GM10248 (cell line): Measurements from ENCODE around the gene MCM3.

Experiments
- CTCF ChIA-PET: fragments of 300-600 bp; sonication (Branson Sonifier 250); formaldehyde crosslinking; extraction: SDS; loops from one replicate; lab custom pipeline; 2021; ENCODE audit warnings: antibody characterized with exemption; lab: Yijun Ruan, JAX
- POLR2A ChIA-PET: fragments of 350-650 bp; sonication (Branson Sonifier 250); formaldehyde crosslinking; extraction: SDS; loops from one replicate; lab custom pipeline; 2020; ENCODE audit warnings: antibody characterized with exemption; lab: Yijun Ruan, JAX
- DNase-seq: peaks from one replicate; pipeline ENCODE4 v3.0.0; 2012; ENCODE audit errors: extremely low spot score
- TF ChIP-seq, protein P1 (sequence below): IDR thresholded peaks from 2 replicates; pipeline ENCODE4 v1.5.1; 2012; ENCODE audit warnings: mild to moderate bottlenecking, low read depth; ENCODE audit errors: extremely low read depth, missing control alignments, control extremely low read depth

Gene MCM3

DNA sequence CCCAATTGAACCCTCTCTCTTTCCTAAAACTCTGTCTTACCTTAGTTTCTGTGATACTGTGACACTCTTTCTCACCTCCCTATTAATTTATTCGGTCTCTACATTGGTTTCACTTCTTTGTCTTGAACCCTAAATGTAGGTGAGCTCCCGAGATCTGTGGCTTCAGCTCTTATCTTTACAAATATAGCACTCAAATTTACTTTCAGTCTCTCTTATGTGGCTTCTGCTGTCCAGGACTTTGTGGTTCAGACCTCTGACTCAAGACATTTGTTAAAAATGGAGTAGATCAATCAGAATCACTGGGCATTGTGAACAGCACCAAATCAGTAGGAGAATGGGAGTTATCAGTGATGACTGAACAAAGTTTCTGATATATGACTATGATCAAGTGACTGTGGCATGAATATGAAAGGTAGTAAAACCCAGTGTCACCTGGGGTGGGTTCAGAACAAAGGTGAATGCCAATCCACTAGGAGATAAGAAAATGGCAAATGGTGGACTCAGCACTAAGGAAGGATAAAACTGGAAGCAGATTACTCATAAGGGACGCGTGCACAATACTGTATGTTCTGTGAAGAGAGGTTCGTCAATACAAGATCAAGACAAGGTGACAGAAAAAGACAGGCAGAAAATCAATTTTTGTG, 67.5 kb downstream of the MCM3 start:
- TF ChIP-seq, protein P1, sequence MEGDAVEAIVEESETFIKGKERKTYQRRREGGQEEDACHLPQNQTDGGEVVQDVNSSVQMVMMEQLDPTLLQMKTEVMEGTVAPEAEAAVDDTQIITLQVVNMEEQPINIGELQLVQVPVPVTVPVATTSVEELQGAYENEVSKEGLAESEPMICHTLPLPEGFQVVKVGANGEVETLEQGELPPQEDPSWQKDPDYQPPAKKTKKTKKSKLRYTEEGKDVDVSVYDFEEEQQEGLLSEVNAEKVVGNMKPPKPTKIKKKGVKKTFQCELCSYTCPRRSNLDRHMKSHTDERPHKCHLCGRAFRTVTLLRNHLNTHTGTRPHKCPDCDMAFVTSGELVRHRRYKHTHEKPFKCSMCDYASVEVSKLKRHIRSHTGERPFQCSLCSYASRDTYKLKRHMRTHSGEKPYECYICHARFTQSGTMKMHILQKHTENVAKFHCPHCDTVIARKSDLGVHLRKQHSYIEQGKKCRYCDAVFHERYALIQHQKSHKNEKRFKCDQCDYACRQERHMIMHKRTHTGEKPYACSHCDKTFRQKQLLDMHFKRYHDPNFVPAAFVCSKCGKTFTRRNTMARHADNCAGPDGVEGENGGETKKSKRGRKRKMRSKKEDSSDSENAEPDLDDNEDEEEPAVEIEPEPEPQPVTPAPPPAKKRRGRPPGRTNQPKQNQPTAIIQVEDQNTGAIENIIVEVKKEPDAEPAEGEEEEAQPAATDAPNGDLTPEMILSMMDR: no peak
- DNase-seq: no peak
- ChIA-PET POLR2A (no interaction called here), CTCF (interaction anchor here (1.3 kb wide), 1 partner anchor 13 kb away, joined by 3 read pairs; no protein-coding TSS in a partner anchor)

DNA sequence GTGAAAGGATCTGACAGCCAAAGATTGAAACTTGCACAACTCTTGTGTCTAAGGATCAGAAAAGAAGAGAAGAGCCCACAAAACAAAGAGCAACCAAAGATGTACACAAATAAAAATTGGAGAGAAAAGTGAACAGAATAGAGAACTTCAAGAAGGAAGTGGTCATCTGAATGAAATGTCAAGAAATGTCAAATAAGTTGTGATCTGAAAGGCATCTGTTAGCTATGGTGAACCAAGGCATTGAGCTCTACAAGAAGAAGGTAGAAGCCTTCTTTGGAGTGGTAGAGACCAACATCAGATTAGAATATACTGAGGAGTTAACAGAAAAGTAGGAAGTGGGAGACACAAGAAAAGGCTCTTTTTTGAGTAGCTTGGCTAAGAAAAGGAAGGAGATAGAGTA, 68.8 kb downstream of the MCM3 start:
- TF ChIP-seq, protein P1: no peak
- DNase-seq: no peak
- POLR2A ChIA-PET: no interaction called here
- CTCF ChIA-PET: interaction anchor here (1.3 kb wide), 1 partner anchor 15 kb away, joined by 3 read pairs; no protein-coding TSS in a partner anchor
